Cardiac muscle cell (in vitro differentiated cells and primary cell): ENCODE measurements around the gene KCNH6. TPM values are rescaled to one million over a fixed set of nuclear protein-coding genes. Genes with fewer than 3 reads are reported as not detected.

Experiments
- DNase-seq, 2 donors: peaks; one replicate each; pipeline versions ENCODE4 v3.0.0 to v3.0.0-alpha.2; 2010 to 2017; ENCODE audit warnings: low read depth in 1 of 2, low spot score in 1 of 2
- H3K27ac ChIP-seq: fragments of 200-600 bp; sonication (generic); 2 replicates; pipeline ENCODE4 v1.5.1; 2016
- H3K27me3 ChIP-seq: fragments of 200-600 bp; sonication (generic); 2 replicates; pipeline ENCODE4 v1.6.0; 2016; ENCODE audit warnings: control low read depth
- H3K36me3 ChIP-seq: fragments of 200-600 bp; sonication (generic); 2 replicates; pipeline ENCODE4 v1.5.1; 2016; ENCODE audit warnings: control low read depth
- H3K4me1 ChIP-seq: fragments of 200-600 bp; sonication (generic); 2 replicates; pipeline ENCODE4 v1.8.1; 2017; ENCODE audit warnings: low read depth, mild to moderate bottlenecking, mixed run types
- H3K4me3 ChIP-seq: fragments of 200-600 bp; sonication (generic); 2 replicates; pipeline ENCODE4 v1.5.1; 2016; ENCODE audit warnings: mild to moderate bottlenecking
- H3K9me3 ChIP-seq: fragments of 200-600 bp; sonication (generic); 2 replicates; pipeline ENCODE4 v1.5.1; 2017; ENCODE audit warnings: low read depth, mild to moderate bottlenecking, control low read depth
- polyA plus RNA-seq: library from polyadenylated mRNA; unstranded; fragments of >200 nt; fragmentation: Nextera tagmentation; extraction: Ambion mirVana; gene quantifications from 2 replicates; pipeline ENCODE4 v1.2.1, GENCODE V29; 2016
- total RNA-seq: library from RNA; depleted of rRNA; stranded (reverse); fragments of >200 nt; gene quantifications from 2 replicates; pipeline ENCODE4 v1.2.3, GENCODE V29; 2016
- TF ChIP-seq, protein P1 (sequence below): IDR thresholded peaks from 2 replicates; pipeline ENCODE4 v1.5.1; 2012; ENCODE audit warnings: low read depth, mild to moderate bottlenecking, low read length

Gene KCNH6
- total and polyA plus RNA-seq, 2 experiments from 2014 or later, result 0.06 to 0.44 TPM

GRCh38 chr17:63528183-63528582, 5.0 kb downstream of the KCNH6 start:
- peaks cover 8% of the 10 kb centered on the region for H3K27me3 ChIP-seq
- DNase-seq, result no peak
- no peaks in the 10 kb centered on the region for H3K9me3 ChIP-seq
- H3K4me1 ChIP-seq, result no peaks in the 10 kb centered on the region
- H3K36me3 ChIP-seq, result no peaks in the 10 kb centered on the region
- TF ChIP-seq, protein P1, sequence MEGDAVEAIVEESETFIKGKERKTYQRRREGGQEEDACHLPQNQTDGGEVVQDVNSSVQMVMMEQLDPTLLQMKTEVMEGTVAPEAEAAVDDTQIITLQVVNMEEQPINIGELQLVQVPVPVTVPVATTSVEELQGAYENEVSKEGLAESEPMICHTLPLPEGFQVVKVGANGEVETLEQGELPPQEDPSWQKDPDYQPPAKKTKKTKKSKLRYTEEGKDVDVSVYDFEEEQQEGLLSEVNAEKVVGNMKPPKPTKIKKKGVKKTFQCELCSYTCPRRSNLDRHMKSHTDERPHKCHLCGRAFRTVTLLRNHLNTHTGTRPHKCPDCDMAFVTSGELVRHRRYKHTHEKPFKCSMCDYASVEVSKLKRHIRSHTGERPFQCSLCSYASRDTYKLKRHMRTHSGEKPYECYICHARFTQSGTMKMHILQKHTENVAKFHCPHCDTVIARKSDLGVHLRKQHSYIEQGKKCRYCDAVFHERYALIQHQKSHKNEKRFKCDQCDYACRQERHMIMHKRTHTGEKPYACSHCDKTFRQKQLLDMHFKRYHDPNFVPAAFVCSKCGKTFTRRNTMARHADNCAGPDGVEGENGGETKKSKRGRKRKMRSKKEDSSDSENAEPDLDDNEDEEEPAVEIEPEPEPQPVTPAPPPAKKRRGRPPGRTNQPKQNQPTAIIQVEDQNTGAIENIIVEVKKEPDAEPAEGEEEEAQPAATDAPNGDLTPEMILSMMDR, result no peak
- no peak overlapping the region for H3K27ac ChIP-seq
- no peak overlapping the region for H3K4me3 ChIP-seq

GRCh38 chr17:63529711-63530556, 6.8 kb downstream of the KCNH6 start:
- DNase-seq, result no peak
- Histone ChIP-seq H3K4me1 (no peaks in the 10 kb centered on the region), H3K9me3 (no peaks in the 10 kb centered on the region)

DNA sequence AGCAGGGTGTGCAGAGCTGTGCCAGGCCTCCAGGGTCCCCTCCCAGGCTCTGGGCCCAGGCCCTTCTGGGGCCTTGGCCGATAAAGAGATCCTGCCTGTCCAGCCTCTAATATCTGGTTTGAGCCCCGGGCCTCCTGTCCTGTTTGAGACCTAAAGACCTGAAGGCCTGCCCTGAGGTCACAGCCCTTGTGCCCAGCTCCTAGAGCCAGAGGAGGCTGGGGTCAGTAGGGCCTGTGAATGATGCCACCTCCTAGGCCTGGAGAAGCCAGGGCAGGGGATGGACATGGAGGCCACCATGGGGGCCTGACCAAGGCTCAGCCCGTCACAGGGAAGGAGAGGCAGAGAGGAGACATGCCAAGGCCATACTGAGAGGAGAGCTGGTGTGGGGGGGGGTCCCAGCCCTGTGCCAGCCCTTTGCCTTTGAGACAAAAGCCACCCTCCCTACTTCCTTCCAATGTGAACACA, 7.4 kb downstream of the KCNH6 start:
- H3K27me3 ChIP-seq, result no peaks in the 10 kb centered on the region
- no peak overlapping the region for H3K4me3 ChIP-seq
- no peak for DNase-seq
- H3K36me3 ChIP-seq, result no peaks in the 10 kb centered on the region
- no peaks in the 10 kb centered on the region for H3K9me3 ChIP-seq
- no peaks in the 10 kb centered on the region for H3K4me1 ChIP-seq
- H3K27ac ChIP-seq, result no peak overlapping the region
- TF ChIP-seq, protein P1, result no peak

More at GRCh38 chr17:63529711-63530556, 6.8 kb downstream of the KCNH6 start:
- Histone ChIP-seq H3K27me3 (no peaks in the 10 kb centered on the region), H3K27ac (no peak overlapping the region), H3K36me3 (no peaks in the 10 kb centered on the region), H3K4me3 (no peak overlapping the region)
- TF ChIP-seq, protein P1, result no peak

DNA sequence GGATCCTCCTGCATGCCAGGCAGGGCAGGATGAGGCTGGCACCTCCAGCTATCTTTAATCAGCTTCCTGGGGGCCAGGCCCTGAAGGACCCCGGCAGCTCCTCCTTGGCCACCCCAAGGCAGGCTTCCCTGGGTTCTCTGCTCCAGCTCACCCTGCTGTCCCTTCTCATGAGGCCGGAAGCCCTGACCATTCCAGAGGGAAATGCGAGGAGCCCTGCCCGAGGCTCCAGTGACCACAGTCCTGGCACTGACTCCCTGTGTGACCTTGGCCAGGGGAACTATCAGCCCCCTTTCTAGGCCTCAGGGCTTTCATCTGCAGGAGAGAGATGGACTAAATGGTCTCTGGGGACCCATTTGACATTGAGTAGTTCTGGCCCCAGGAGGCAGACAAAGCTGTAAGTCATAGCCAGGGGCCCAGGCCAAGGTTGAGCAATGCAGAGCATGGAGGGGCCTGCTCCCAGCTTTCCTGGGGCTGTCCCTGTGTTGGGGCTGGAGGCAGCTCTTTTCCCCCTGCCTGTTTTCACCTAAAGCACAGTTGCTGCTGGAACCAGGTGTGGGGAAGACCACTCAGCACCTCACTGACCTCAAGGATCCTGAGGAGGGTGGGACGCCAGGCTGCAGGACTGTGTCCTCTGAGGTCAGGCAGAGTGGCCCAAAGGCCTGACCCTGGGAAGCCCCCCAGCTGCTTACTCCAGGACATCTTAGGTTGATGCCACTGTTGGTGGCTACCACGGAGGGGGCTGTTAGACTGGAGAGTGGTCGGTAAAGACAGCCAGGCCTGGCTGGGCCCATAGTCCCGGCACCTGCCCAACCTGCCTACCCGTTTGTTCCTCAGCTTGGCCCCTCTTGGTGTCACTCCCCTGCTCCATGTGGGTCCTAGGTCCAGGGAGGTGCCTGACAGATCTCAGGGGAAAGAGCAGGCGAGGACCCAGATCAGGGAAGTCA, 8.1 kb downstream of the KCNH6 start:
- DNase-seq, result no peak
- TF ChIP-seq, protein P1, result no peak
- no peaks in the 10 kb centered on the region for H3K36me3 ChIP-seq
- H3K27me3 ChIP-seq, result no peaks in the 10 kb centered on the region
- no peaks in the 10 kb centered on the region for H3K9me3 ChIP-seq
- H3K4me3 ChIP-seq, result no peak overlapping the region
- no peak overlapping the region for H3K27ac ChIP-seq
- no peaks in the 10 kb centered on the region for H3K4me1 ChIP-seq

DNA sequence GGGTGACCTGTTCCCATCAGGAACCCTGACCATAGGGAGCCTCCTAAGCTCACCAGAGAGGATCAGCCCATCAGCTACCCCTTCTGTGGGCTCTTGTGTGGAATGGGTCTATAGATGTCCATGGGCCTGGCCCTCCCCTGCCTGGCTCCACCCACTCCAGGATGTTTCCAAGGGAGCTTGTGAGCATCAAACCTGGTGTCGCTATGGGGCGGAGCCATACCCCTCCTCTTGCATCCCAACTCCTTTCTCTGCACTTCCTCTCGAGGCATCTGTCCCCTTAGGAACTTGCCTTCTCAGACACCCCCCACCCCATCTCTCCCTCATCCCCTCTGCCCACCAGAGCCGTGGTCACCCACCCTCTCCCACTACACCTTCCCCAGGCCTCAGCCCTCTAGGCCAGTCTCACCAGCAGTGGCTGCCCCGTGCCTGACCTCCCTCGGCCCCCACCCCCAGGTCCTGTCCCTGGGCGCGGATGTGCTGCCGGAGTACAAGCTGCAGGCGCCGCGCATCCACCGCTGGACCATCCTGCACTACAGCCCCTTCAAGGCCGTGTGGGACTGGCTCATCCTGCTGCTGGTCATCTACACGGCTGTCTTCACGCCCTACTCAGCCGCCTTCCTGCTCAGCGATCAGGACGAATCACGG, 10.4 kb downstream of the KCNH6 start:
- no peak for DNase-seq
- no peak overlapping the region for H3K27ac ChIP-seq
- H3K9me3 ChIP-seq, result no peaks in the 10 kb centered on the region
- H3K27me3 ChIP-seq, result peaks cover 16% of the 10 kb centered on the region
- H3K36me3 ChIP-seq, result no peaks in the 10 kb centered on the region
- TF ChIP-seq, protein P1, result no peak
- H3K4me1 ChIP-seq, result no peaks in the 10 kb centered on the region
- no peak overlapping the region for H3K4me3 ChIP-seq
